HS-27A (cell line): ENCODE results near the gene C14orf180.

Experiments
- DNase-seq: peaks from one replicate; pipeline ENCODE4 v3.0.0-alpha.2; 2012; ENCODE audit warnings: low read depth, missing footprints

Gene C14orf180

DNA sequence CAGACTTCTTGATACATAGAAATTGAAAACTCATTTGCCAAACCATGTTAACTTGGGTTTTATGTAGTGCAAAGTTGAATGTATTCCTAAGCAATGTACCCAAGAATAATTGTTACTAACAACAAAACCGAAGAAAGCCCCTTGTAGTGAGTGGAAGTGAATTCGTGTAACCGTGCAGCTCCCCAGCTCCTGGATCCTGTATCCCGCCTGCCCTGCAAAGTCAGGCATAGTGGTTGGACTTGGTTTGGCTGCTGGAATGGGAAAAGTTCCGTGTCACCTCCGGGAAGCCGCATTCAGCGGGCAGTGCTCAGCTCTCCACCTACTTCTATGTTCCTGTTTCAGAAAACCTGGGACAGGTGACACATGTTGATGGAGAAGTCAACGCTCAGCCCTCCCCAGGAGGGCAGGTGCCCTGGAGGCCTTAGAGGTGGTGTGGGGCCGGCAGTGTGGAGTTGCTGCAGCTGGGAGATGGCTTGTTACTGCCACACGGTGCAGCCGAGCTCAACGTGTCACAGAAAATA, 29.2 kb upstream of the C14orf180 start:
- no peak for DNase-seq

GRCh38 chr14:104550861-104551728, 28.5 kb upstream of the C14orf180 start:
- no peak for DNase-seq

- DNase-seq: no peak
Measured at GRCh38 chr14:104551851-104552737, 27.5 kb upstream of the C14orf180 start.

GRCh38 chr14:104552738-104553125, 26.8 kb upstream of the C14orf180 start:
- no peak for DNase-seq

DNA sequence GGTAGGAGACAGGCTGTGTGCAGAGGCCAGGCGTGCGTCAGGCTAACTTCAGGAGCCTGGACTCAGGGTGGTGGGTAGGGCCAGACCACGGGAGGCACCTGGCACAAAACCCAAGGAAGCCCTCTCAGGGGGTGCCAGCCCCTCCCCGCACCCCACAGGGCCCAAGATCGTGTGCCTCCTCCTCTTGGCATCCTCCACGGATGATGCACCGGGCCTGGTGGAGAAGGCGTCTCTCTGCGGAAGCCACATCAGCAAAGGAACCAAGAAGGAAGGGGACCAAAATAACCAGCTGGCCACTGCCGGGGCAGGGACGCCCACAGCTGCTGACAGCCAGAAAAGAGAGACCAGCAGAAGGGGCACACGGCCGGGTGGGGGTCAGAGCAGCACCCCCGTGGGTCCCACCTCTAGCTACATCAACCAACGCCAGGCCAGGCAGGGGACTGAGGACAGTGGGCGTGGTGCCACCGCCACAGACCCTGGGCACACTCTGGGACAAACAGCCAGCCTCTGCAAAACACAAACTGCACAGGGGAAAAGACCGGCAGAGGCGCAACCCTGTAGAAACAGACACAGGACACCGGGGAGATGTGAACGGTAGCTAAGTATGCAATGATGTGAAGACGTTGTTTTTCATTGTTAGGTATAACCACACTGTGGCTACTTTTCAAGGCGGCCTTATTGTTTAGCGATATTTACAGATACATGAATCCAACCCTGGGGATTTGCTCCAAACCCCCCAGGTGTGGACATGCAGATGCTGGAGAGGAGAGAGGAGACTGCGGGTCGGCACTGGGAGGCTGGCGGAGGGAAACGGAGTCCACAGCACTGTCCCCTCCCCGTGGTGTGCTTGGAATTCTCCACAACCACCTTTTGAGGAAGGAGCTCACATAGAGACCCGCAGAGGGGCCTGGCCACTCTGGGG, 26.1 kb upstream of the C14orf180 start:
- no peak for DNase-seq

- no peak for DNase-seq
Measured at GRCh38 chr14:104554088-104554607, 25.4 kb upstream of the C14orf180 start.

DNA sequence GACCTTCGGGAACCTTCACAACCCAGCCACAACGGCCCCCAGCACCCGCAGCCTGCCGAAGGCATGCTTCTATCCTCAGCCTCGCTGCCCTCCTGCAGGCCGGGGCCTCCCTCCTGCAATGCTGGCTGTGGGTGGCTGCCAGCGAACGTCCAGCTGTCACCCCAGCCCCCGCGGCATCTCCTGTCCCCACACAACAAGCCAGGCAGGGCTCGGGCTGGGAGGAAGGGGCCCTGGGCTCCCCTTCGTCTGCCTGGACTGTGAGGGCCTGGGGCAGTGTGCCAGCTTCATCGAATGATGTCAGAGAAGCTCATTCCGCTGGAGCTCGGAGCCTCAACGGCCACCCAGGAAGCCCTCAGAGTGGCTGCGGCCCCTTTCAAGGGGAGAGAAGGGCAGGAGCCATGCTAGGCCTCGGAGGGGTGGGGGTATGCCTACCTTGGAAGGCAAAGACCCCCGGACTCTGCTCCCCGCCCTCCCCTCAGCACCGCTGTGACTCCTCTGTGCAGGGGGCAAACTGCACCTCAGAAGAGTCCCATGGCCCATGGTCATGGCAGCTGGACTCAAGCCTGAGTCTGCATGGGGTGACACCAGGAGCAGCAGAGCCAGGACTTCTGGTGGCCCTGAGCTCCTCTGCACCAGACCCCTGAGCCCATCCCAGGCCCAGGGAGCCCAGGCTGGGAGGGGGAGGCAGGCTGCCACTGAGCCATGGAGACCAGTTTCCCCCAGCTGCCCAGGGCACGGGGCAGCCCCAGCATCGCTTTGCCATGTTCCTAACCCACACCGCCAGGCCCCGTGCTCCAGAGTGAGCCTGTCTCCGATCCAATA, 24.7 kb upstream of the C14orf180 start:
- DNase-seq: no peak

DNA sequence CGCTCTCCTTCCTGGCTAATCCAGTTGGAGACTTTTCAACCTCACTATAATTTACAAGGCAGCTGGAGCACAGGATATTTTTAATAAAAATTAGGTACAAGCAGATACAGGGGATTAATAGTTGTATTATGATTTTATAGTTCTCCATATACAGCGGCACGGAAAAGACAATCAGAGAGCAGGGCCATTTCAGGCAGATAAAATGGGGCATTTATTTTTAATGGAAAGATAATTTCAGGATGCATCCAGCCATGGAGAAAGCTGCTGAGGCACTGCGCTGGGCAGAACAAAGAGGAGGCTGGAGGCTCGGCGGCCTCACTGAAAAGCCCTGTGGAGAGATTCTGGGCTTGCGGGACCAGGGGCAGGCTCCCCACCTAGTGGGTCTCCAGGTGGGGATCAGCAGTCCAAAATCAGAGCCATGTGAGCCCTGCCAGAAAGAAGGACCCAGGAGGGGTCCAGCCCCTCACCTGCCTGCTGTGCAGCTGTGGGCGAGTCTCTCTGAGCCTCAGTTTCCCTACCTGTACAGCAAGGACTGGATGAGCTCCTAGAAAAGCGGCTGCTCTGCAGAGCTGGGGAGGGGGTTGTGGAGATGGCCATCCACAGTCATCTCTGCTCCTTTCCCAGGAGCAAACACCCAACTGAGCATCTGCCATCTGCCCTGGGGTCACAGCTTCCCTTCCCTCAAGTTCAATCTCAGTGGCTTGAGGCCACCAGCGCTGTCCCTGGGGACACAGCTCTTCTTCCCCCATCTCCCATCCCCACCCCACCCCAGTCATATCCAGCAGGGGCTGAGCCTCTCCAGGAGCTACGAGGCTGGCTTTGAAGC, 23.9 kb upstream of the C14orf180 start:
- no peak for DNase-seq

GRCh38 chr14:104556256-104557021, 23.1 kb upstream of the C14orf180 start:
- DNase-seq: no peak

GRCh38 chr14:104557086-104557485, 22.5 kb upstream of the C14orf180 start:
- no peak for DNase-seq

GRCh38 chr14:104557766-104558165, 21.8 kb upstream of the C14orf180 start:
- no peak for DNase-seq

DNA sequence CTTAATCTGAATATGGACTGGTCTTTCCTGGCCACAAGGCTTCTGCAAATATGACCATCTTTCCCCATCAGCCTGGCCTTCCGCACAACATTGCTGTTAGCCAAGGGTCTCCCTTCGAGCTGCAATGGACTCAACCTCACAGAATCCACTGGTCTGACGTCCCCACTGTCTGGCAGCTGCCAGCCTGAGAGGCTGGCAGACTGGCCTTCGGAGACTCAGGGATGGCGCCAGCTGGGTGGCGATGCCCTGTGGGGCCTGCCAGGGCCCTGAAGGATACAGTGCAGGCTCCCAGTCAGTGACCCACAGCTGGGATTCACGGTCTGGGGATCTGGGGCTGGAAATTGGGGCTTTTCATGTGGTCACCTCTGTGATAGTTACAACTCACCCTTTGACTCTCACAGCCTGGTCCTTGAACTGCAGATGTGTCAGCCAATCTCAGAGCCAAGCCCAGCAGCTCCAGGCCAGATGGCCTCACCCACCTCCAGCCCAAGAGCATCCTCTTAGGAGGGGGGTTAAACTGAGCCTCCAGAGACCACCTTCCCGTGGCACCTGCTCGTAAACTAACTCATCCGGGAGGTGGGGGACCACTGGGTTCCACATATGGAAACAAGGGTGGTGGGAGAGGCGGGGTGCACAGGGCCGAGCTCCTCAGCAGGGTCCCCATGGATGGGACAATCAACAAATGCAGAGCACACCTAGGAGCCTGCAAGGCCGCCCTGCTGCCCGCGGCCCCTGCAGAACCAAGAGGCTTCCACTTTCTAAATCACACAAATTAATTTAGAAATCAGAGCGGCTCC, 21.1 kb upstream of the C14orf180 start:
- no peak for DNase-seq

DNA sequence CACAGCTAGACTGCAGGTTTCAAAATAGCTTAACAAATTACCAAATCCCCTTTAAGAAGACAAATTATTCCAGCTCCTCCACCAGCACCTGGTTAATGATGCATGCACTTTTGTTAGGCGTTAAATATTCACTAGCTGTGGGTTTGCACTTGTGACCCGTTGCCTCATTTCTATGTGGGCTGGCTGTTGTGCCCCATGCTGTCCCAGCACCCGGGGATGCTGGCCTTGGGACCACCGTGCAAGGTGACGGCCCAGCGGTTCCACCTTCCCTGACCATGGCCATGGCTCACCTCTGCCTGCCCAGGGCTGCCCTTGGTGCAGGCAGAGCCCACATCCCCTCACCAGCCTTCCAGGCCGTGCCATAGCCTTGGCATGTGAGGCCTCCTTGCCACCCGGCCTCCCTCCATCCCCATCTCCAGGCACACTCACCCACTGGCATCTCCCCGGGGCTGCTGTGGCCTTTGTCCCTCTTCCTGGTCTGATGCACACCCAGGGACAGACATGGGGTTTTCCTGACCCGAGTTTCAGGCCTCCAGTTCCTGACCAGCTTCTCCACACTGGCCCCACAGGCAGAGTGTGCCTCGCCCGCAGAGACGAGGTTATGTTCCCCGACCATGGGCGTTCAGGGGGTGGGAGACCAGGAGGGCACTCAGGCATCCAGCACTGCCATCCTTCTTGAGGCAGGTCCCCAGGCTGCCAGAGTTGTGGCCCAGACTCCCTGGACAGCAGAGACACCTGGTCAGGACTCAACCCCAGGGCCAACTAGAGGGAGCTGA, 20.3 kb upstream of the C14orf180 start:
- no peak for DNase-seq

- DNase-seq: no peak
Measured at GRCh38 chr14:104559804-104560585, 19.6 kb upstream of the C14orf180 start.

DNA sequence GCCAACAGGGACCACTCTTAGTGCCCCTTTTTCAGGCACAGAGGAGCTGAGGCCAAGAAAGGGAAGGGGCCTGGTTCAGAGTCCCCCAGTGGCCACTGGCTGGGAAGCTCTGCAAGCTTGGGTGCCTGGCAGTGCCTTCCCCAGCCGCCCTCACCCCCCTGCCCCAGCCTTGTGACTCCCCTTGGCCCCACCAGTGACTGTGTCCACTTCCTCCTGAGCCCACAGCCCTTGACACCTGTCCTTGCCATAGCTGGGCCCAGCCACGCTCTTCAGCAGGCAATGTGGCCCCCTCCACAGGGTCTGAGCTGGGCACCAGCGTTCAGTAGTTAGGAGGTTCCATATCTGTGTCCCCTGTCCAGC, 19.0 kb upstream of the C14orf180 start:
- no peak for DNase-seq

- DNase-seq: no peak
Measured at GRCh38 chr14:104561124-104561557, 18.4 kb upstream of the C14orf180 start.
